Subcutaneous abdominal adipose tissue (tissue), 5 donors: ENCODE data around the gene PDE6G.

Source experiments
- H3K27ac ChIP-seq: one replicate; pipeline ENCODE4 v1.7.0; 2013; ENCODE audit warnings: low read depth, mild to moderate bottlenecking, inconsistent platforms, low read length, moderate library complexity
- H3K27me3 ChIP-seq, 5 donors: one replicate each; pipeline ENCODE4 v1.7.0; 2013; ENCODE audit warnings: low read length in 5 of 5, inconsistent platforms in 1 of 5; ENCODE audit not compliant: control insufficient read depth in 5 of 5, insufficient read depth in 4 of 5
- H3K36me3 ChIP-seq, 5 donors: one replicate each; pipeline ENCODE4 v1.7.0; 2013; ENCODE audit warnings: low read length in 5 of 5; ENCODE audit not compliant: control insufficient read depth in 5 of 5, insufficient read depth in 5 of 5
- H3K4me1 ChIP-seq, 5 donors: one replicate each; pipeline ENCODE4 v1.7.0; 2013; ENCODE audit warnings: low read length in 5 of 5, mild to moderate bottlenecking in 3 of 5, moderate library complexity in 1 of 5; ENCODE audit not compliant: control insufficient read depth in 5 of 5, insufficient read depth in 5 of 5
- H3K4me3 ChIP-seq, 5 donors: one replicate each; pipeline ENCODE4 v1.7.0; 2013; ENCODE audit warnings: low read length in 5 of 5, low read depth in 1 of 5
- H3K9ac ChIP-seq, 5 donors: one replicate each; pipeline ENCODE4 v1.7.0; 2013; ENCODE audit warnings: low read length in 5 of 5, mild to moderate bottlenecking in 4 of 5, moderate library complexity in 3 of 5
- H3K9me3 ChIP-seq, 5 donors: one replicate each; pipeline ENCODE4 v1.7.0; 2013; ENCODE audit warnings: low read length in 5 of 5; ENCODE audit not compliant: control insufficient read depth in 5 of 5
- donor health status: healthy.
- donor health status: healthy.
- donor health status: healthy.
- donor health status: healthy.
- donor health status: healthy.

PDE6G gene

DNA sequence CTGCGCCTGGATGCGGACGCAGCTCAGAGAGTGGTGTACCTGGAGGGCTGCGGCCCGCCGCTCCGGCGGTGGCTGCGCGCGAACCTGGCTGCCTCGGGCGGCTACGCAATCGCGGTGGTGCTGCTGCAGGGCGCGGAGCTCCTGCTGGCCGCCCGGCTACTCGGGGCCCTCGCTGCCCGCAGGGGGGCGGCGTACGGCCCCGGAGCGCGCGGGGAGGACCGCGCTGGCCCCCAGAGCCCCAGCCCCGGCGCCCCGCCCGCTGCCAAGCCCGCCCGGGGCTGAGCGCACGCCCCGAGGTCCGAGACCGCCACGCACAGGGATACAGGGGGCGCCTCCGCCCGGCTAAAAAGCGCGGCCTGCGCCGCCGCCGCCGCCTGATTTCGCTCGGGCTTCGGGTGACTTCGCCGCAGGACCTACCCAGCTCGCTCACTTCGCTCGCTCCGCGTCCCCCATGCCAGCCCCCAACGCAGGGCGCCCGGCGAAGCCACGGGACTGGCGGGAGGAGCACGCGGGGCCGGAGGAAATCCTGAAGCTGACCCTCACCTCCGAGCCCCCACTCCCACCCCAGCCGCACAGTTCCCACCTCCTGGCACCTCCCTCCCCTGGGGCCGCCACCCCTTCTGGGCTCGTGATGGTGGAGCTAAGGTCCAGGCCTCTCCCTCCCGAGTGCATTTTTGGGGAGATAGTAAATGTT is 8.2 kb downstream of the PDE6G start:
- Histone ChIP-seq H3K27me3 (peaks cover 16 to 33% (median 29%) of the 10 kb centered on the region in 5 donors), H3K9me3 (peaks cover 0 to 4% (median 0%) of the 10 kb centered on the region in 5 donors), H3K4me1 (peaks cover 0 to 12% (median 9%) of the 10 kb centered on the region in 5 donors), H3K36me3 (peaks cover 0 to 4% (median 3%) of the 10 kb centered on the region in 5 donors), H3K4me3 (no peak overlapping the region), H3K9ac (no peak overlapping the region), H3K27ac (no peak overlapping the region)

- H3K27ac ChIP-seq: no peak overlapping the region
- no peak overlapping the region for H3K4me3 ChIP-seq
- H3K9ac ChIP-seq: no peak overlapping the region
- H3K9me3 ChIP-seq: peaks cover 0 to 4% (median 0%) of the 10 kb centered on the region in 5 donors
- H3K27me3 ChIP-seq: peaks cover 16 to 33% (median 29%) of the 10 kb centered on the region in 5 donors
- H3K36me3 ChIP-seq: peaks cover 0 to 4% (median 3%) of the 10 kb centered on the region in 5 donors
- H3K4me1 ChIP-seq: peaks cover 0 to 12% (median 9%) of the 10 kb centered on the region in 5 donors
Observed at GRCh38 chr17:81647640-81648012, 8.7 kb downstream of the PDE6G start.

GRCh38 chr17:81646869-81647600 is 9.3 kb downstream of the PDE6G start:
- Histone ChIP-seq H3K9ac (no peak overlapping the region), H3K9me3 (peaks cover 0 to 4% (median 0%) of the 10 kb centered on the region in 5 donors), H3K4me1 (peaks cover 0 to 18% (median 9%) of the 10 kb centered on the region in 5 donors), H3K27ac (no peak overlapping the region), H3K4me3 (no peak overlapping the region), H3K36me3 (peaks cover 0 to 4% (median 3%) of the 10 kb centered on the region in 5 donors), H3K27me3 (peaks cover 16 to 33% (median 29%) of the 10 kb centered on the region in 5 donors)

GRCh38 chr17:81644976-81645952 is 11.1 kb downstream of the PDE6G start:
- Histone ChIP-seq H3K27ac (no peak overlapping the region), H3K4me1 (peaks cover 0 to 26% (median 9%) of the 10 kb centered on the region in 5 donors), H3K27me3 (peaks cover 15 to 25% (median 17%) of the 10 kb centered on the region in 5 donors), H3K9me3 (peaks cover 0 to 4% (median 0%) of the 10 kb centered on the region in 5 donors), H3K9ac (no peak overlapping the region), H3K4me3 (no peak overlapping the region), H3K36me3 (peaks cover 0 to 4% (median 3%) of the 10 kb centered on the region in 5 donors)

GRCh38 chr17:81644496-81644895 is 11.8 kb downstream of the PDE6G start:
- peaks cover 12 to 19% (median 13%) of the 10 kb centered on the region in 5 donors for H3K27me3 ChIP-seq
- no peak overlapping the region for H3K9ac ChIP-seq
- H3K27ac ChIP-seq: no peak overlapping the region
- H3K4me3 ChIP-seq: no peak overlapping the region
- H3K4me1 ChIP-seq: peaks cover 0 to 26% (median 9%) of the 10 kb centered on the region in 5 donors
- peaks cover 0 to 4% (median 0%) of the 10 kb centered on the region in 5 donors for H3K9me3 ChIP-seq
- H3K36me3 ChIP-seq: peaks cover 0 to 4% (median 3%) of the 10 kb centered on the region in 5 donors

DNA sequence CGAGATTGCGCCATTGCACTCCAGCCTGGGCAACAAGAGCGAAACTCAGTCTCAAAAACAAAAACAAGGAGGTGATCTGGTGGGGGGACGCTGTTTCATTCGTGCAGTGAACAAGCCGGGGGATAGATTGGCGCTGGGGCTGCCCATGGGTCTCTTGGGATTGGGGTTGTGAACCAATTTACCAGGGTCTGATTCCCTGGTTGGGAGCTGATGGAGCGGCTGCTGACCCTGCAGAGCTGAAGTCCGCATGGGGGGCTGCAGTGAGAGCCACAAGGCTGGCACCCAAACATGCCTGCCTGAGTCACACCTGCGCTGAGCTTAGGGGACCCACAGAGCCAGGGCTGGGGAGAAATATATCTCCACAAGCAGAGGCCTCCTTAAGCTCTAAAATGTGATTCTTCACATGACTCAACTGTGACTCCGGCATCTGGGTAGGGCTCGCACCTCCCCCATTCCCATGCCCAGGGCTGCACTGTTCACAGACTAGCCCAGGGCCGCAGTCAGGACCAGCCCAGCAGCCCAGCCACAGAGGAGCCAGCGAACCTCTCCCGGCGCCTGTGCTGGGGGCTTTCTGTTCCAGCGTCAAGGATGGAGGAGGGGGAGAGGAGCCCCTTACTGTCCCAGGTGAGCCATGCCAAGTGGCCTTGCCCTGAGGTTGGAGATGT is 14.4 kb downstream of the PDE6G start:
- peaks cover 0 to 4% (median 3%) of the 10 kb centered on the region in 5 donors for H3K36me3 ChIP-seq
- H3K9ac ChIP-seq: no peak overlapping the region
- H3K9me3 ChIP-seq: no peaks in the 10 kb centered on the region
- H3K27ac ChIP-seq: peak overlapping the region; percentile 50
- H3K4me3 ChIP-seq: no peak overlapping the region
- peaks cover 0 to 3% (median under 1%) of the 10 kb centered on the region in 5 donors for H3K27me3 ChIP-seq
- H3K4me1 ChIP-seq: peaks cover 0 to 21% (median 7%) of the 10 kb centered on the region in 5 donors

DNA sequence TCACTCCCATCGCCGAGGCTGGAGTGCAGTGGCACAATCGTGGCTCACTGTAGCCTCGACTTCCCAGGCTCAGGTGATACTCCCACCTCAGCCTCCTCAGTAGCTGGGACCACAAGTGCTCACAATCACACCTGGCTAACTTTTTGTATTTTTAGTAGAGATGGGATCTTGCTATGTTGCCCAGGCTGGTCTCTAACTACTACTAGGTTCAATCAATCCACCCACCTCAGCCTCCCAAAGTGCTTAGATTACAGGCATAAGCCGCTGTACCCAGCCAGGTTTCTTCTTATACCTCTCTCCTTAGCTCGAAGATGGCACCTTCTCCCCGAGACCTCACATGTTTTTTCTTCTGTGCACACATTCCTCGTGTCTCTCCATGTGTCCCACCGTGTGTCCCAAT is 16.3 kb downstream of the PDE6G start:
- Histone ChIP-seq H3K36me3 (no peaks in the 10 kb centered on the region), H3K4me1 (peaks cover 4 to 35% (median 21%) of the 10 kb centered on the region in 5 donors), H3K9ac (no peak overlapping the region), H3K27ac (no peak overlapping the region), H3K27me3 (no peaks in the 10 kb centered on the region), H3K9me3 (no peaks in the 10 kb centered on the region), H3K4me3 (no peak overlapping the region)

DNA sequence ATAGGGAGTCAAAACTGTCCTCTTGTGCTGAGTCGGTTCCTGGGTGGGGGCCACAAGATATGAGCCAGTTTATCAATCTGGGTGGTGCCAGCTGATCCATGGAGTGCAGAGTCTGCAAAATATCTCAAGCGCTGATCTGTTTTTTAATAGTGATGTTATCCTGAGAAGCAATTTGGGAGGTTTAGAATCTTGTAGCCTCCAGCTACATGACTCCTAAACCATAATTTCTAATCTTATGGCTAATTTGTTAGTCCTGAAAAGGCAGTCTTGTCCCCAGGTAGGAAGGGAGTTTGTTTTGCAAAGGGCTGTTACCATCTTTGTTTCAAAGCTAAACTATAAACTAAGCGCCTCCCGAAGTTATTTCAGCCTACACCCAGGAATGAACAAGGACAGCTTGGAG is 17.7 kb downstream of the PDE6G start:
- no peaks in the 10 kb centered on the region for H3K36me3 ChIP-seq
- no peaks in the 10 kb centered on the region for H3K9me3 ChIP-seq
- H3K4me1 ChIP-seq: peaks cover 4 to 47% (median 26%) of the 10 kb centered on the region in 5 donors
- H3K27ac ChIP-seq: no peak overlapping the region
- H3K9ac ChIP-seq: no peak overlapping the region
- H3K27me3 ChIP-seq: no peaks in the 10 kb centered on the region
- no peak overlapping the region for H3K4me3 ChIP-seq
